Skeletal muscle cell (primary cell): ENCODE results near the gene HDAC5.

Experiments
- DNase-seq: peaks from one replicate; pipeline ENCODE4 v3.0.0-alpha.2; 2010; ENCODE audit warnings: low read depth
- H3K4me3 ChIP-seq: 2 replicates; pipeline ENCODE4 v1.5.1; 2011; ENCODE audit warnings: low read depth, mild to moderate bottlenecking, control low read depth, low read length, moderate library complexity

HDAC5 gene

GRCh38 chr17:44094701-44095387, 28.6 kb downstream of the HDAC5 start:
- no peak overlapping the region for H3K4me3 ChIP-seq
- no peak for DNase-seq

GRCh38 chr17:44093231-44093900, 30.1 kb downstream of the HDAC5 start:
- no peak overlapping the region for H3K4me3 ChIP-seq
- DNase-seq = no peak

DNA sequence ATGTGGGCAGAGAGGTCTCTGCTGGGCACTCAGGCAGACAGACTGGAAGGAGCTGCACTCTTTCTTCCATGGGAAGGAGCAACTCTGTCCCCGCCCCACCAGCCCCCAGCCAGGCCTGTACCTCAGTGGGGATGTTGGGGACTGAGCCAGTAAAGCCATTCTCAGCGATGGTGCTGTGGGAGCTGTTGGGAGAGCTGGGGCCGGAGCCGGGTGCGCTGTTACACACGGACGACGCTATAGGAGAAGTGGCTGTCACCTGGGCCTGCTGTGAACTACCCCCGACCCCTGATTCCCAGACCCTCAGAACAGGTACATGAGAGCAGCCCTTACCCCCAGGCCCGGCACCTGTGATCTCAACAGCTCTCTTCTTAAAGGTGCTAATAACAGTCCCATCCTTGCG, 31.4 kb downstream of the HDAC5 start:
- no peak overlapping the region for H3K4me3 ChIP-seq
- no peak for DNase-seq

- no peak overlapping the region for H3K4me3 ChIP-seq
- DNase-seq = no peak
Observed at GRCh38 chr17:44091200-44091997, 32.0 kb downstream of the HDAC5 start.

GRCh38 chr17:44088254-44088653, 35.2 kb downstream of the HDAC5 start:
- DNase-seq = no peak

DNA sequence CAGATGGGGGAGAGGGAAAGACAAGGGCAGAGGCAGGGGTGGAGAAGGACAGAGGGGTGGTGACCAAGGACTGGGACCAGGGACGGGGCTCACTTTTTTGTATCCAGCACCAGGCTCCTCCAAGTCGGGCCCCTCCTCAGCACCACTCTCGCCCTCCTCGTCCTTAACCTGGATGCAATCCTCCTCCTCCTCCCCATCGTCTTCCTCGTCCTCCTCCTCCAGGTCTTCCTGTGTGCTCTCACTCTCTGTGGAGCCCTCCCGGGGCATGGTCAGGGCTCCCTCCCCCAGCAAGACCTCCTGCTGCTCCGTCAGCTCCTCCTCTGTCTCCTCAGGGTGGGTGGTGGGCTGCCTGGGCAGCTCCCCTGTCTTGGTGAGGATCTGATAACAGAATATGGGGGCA, 36.1 kb downstream of the HDAC5 start:
- no peak for DNase-seq
- no peak overlapping the region for H3K4me3 ChIP-seq

More at GRCh38 chr17:44088254-44088653, 35.2 kb downstream of the HDAC5 start:
- no peak overlapping the region for H3K4me3 ChIP-seq

DNA sequence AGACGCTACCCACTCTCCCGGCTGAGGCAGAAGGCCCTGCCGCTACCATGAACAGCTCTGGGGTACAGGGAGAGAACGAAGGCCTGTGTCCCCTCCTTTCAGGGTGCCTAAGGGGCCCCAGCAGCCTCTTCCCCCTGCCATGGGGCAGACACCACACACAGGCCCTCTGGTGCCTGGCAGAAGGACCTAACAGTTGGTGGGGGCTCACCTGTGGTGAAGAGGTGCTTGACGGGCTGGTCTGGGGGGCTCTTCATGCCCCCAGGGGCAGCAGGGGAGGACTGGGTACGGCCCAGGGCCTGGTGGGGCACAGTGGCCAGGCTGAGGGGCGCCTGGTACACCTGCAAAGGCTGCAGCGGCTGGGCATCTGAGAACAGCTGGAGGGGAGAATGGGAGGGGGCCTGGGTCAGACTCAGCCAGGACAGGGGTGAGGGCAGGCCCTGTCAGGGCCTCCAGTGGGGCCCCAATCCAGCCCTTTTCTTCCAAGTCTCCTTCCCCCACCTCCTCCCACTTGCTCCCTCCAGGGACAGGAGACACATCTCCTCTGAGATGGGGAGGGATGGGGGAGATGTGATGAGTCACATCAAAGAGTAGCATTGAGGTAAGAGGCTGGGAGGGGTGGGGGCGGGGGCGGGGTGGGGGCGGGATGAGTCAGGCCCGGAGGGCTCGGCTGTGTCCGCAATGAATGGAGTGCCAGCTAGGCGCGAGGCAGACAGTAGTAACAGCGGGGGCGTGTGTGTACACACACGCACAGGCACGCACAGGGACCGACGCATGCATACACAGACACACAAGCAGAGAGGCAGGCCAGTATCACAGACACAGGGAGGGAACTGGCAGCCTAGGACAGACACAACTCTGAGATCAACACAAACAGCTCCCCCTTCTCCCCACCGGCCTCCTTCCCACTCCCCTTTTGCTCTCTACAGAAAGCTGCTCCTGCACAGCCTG, 36.8 kb downstream of the HDAC5 start:
- H3K4me3 ChIP-seq = no peak overlapping the region
- DNase-seq = peak; percentile 92

DNA sequence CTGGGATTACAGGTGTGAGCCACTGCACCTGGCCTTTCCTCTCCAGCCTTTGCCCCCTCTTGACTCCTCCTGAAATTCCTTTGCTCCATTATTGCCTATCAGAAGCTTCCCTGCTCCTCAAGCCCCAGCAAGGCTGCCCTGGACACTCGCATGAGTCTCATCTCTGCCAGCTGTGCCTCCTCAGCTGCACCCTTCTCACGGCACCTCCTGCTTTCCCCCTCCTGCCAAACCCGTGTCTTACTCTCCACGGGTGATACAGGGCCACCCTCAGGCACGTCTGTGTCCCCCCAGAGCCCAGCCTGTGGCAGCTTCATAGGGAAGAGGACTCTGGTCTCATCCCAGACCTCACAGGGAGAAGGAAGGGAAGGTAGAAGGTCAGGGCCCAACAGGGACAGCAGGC, 37.5 kb downstream of the HDAC5 start:
- no peak overlapping the region for H3K4me3 ChIP-seq
- no peak for DNase-seq

GRCh38 chr17:44084921-44085320, 38.5 kb downstream of the HDAC5 start:
- DNase-seq = no peak
- H3K4me3 ChIP-seq = no peak overlapping the region

DNA sequence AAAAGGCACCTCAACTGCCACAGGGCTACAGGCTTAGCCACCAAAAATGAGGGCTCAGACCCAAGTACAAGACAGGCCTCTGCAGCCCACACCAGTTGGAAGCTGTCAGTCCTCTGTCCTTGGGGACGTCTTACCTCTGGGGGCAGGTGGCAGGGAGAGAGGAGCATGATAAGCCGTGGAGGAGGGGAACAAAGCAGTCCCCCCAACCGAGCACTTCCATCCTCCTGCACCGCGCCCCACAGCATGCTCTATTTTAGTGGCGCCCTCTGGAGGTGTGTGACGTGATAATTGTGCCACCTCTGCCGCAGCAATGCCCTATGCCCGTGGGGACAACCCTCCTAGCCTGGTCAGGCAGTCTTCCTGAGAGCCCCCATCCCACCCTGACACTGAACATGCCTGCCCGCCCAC, 39.3 kb downstream of the HDAC5 start:
- no peak for DNase-seq
- no peak overlapping the region for H3K4me3 ChIP-seq

DNA sequence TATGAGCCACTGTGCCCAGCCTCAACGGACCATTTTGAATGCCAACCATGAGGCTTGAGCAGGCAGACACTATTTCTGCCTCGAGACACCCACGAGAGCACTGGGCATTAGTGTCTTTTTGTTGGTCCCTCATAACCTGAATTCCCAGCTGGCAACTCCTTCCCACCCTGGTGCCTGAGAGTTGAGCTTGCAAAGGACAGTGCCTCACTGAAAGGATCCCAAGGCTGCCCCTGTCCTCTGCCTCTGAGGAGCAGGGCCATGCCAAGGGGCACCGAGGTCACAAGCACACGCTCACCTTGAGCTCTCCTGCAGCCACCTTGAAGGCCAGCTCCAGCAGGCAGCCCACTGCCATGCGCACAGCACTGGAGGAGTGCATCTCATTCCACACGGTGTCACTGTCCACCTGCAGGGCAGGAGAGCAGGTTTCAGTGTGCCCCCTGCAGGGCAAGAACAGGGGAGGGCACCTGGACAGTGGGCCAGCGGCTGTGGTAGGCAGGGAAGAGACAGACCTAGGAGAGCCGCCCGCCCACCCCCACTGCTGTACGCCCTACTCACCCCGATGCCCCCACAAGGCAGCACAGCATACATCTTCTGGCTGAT, 40.1 kb downstream of the HDAC5 start:
- no peak overlapping the region for H3K4me3 ChIP-seq
- no peak for DNase-seq

DNA sequence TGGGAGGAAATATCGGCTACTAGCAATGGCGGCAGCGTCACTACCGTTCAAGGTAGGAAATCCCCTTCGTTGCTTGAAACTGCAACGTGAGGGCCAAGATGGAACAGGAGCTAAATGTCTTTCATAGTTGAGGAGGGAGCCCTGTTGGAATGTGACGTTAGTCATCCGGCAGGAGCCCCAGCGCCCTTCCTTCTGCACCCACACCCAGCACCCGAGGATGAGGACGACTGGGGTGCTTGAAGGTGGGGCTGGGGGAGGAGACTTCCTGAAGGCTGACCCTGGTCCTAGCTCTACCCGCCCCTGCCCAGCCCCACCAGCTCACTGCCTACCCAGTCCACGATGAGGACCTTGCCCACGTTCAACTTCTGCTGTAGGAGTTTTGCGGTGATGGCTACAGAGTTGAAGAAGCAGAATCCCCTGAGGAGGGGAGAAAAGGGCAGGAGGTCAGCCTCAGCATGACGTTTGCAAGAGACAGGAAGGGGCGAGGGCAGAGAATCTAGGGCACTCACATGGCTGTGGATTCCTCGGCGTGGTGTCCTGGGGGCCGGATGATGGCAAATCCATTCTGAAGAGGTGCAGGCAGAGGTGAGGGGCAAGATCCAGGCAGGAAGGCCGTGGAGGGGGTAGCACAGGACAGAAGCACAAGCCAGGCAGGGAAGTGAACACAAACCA, 41.0 kb downstream of the HDAC5 start:
- H3K4me3 ChIP-seq = no peak overlapping the region
- DNase-seq = no peak

DNA sequence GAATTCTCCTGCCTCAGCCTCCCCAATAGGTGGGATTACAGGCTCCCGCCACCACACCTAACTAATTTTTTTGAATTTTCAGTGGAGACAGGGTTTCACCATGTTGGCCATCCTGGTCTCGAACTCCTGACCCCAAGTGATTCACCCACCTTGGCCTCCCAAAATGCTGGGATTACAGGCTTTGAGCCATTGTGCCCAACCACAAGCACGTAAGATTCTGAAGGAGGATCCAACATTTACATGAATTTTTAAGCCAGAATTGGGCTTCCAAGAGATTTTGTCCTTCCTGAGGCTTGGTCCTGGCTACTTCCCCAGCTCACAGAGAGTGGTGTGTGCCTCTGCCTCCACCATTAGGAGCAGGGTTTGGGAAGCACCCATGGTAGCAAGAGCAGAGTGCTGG, 41.8 kb downstream of the HDAC5 start:
- no peak for DNase-seq
- no peak overlapping the region for H3K4me3 ChIP-seq

GRCh38 chr17:44079877-44080821, 43.3 kb downstream of the HDAC5 start:
- no peak for DNase-seq
- H3K4me3 ChIP-seq = no peak overlapping the region

DNA sequence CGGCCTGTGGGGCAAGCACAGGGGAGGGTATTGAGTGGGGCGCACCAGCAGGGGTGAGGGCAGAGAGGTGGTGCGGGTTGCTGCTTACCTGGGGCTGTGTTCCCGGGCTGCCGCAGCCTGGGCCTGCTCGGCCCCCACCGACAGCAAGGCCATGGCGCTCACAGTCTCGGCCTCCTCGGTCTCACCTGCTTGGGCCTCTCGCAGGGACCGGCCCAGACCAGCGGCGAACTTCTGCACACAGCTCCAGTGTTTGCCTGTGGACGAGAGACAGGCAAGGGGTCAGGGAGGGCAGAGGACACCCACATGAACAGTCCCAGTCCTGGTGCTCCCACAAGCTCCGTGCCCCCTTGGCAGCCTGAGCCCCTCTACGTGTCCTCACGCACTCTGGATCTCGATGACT, 45.0 kb downstream of the HDAC5 start:
- no peak for DNase-seq
- H3K4me3 ChIP-seq = no peak overlapping the region

GRCh38 chr17:44077595-44077909, 45.9 kb downstream of the HDAC5 start:
- DNase-seq = no peak
- H3K4me3 ChIP-seq = no peak overlapping the region

GRCh38 chr17:44076716-44077594, 46.5 kb downstream of the HDAC5 start:
- DNase-seq = no peak

More at GRCh38 chr17:44076716-44077594, 46.5 kb downstream of the HDAC5 start:
- H3K4me3 ChIP-seq = no peak overlapping the region
